Endothelial cell (in vitro differentiated cells): ENCODE results near the gene PRMT9. TPM values are rescaled to one million over a fixed set of nuclear protein-coding genes. Genes with fewer than 3 reads are reported as not detected.
A peak's percentile ranks its signal among the peaks of the same experiment; 100 is the strongest.

Experiments used
- DNase-seq: peaks from one replicate; pipeline ENCODE4 v3.0.0; 2021; ENCODE audit warnings: low spot score
- H3K27ac Mint-ChIP-seq: one replicate; pipeline ENCODE4 v1.8.0; 2021; ENCODE audit warnings: mixed read lengths, inconsistent platforms; ENCODE audit not compliant: unreplicated experiment
- H3K27me3 Mint-ChIP-seq: one replicate; pipeline ENCODE4 v1.8.0; 2021; ENCODE audit warnings: mild to moderate bottlenecking, moderate library complexity, mixed read lengths, inconsistent platforms; ENCODE audit not compliant: unreplicated experiment
- H3K36me3 Mint-ChIP-seq: one replicate; pipeline ENCODE4 v1.8.0; 2021; ENCODE audit warnings: mild to moderate bottlenecking, low read depth, mixed read lengths, inconsistent platforms; ENCODE audit not compliant: unreplicated experiment
- H3K4me1 Mint-ChIP-seq: one replicate; pipeline ENCODE4 v1.8.0; 2021; ENCODE audit warnings: mild to moderate bottlenecking, mixed read lengths, inconsistent platforms; ENCODE audit not compliant: unreplicated experiment
- H3K4me3 Mint-ChIP-seq: one replicate; pipeline ENCODE4 v1.8.0; 2021; ENCODE audit warnings: mild to moderate bottlenecking, mixed read lengths, inconsistent platforms; ENCODE audit not compliant: unreplicated experiment
- H3K9me3 Mint-ChIP-seq: one replicate; pipeline ENCODE4 v1.8.0; 2021; ENCODE audit warnings: mixed read lengths, inconsistent platforms; ENCODE audit not compliant: unreplicated experiment
- CTCF ChIP-seq: fragments of 200-600 bp; sonication (generic); IDR thresholded peaks from one replicate; pipeline ENCODE4 v1.5.0; 2021; ENCODE audit warnings: antibody characterized with exemption; ENCODE audit not compliant: unreplicated experiment
- long read RNA-seq: library from polyadenylated mRNA; unstranded; transcript quantifications from one replicate; pipeline ENCODE4 v2.0.0, GENCODE V29; 2020; ENCODE audit not compliant: unreplicated experiment
- total RNA-seq: library from RNA; stranded (reverse); fragmentation: NEBNext Ultra II Directional; extraction: Animal tissue kit (Norgen Biotek cat#: 25700); gene quantifications from one replicate; pipeline ENCODE4 v1.2.1, GENCODE V29; 2021; ENCODE audit not compliant: unreplicated experiment

The PRMT9 gene
- 8.3 TPM for total RNA-seq
- long read RNA-seq, partial matches to known transcripts = 1 of 6 reads
- long read RNA-seq, other reads (novel, unspliced or antisense) = 1 of 6 reads

GRCh38 chr4:147683717-147684700 lies at the start of gene PRMT9:
TSS of gene PRMT9 (minus strand) at chr4:147684163. CDS start at chr4:147683987, 176 bp downstream.
- Mint-ChIP-seq H3K4me3 (peak within 1 kb of the TSS; percentile 93), H3K27me3 (peaks cover 3% of the 10 kb centered on the region), H3K27ac (peak within 1 kb of the TSS; percentile 69), H3K4me1 (no peaks in the 10 kb centered on the region), H3K36me3 (peaks cover 3% of the 10 kb centered on the region), H3K9me3 (no peaks in the 10 kb centered on the region)
- peak; percentile 89 for DNase-seq
- TF ChIP-seq CTCF = no peak

DNA sequence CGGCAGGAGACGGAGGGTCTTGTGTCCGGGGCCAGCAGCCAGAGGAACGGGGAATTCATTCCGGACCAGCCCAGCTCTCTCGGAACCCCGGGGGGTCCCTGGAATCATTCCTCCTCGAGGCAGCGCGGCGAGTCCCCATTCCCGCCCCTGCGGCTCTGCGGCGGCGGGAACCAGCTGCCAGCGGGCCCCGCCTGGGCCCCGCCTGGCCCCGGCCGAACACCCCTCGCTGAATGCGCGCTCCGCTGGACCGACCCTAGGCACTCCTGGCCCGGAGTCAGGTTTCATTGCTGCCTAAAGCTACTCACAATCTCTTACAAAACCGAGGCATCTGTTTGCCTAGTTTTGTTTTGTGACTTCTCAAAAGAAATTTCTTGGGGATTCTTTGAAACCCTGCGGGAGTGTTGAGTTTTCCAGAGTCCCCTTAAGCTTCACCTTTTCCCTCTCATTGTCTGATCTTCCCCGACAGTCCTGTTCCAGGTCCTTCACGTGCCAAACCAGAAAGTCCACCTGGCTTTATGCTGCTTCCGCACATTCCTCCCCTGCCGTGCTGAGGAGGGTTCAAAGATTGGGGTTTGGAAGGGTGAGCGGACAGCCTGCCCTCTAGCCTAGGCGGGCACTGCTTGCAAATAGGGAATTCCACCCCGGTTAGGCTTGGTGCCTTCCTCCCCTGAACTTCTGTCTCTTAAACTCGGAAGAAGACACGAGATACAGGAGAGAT lies 48.7 kb upstream of the PRMT9 start:
- Mint-ChIP-seq H3K4me3 (peak overlapping the region; percentile 92), H3K36me3 (no peaks in the 10 kb centered on the region), H3K27ac (no peak overlapping the region), H3K27me3 (peaks cover 10% of the 10 kb centered on the region), H3K4me1 (peaks cover 9% of the 10 kb centered on the region), H3K9me3 (no peaks in the 10 kb centered on the region)
- peak; percentile 28 for DNase-seq
- TF ChIP-seq CTCF = no peak

- Mint-ChIP-seq H3K27ac (no peak within 1 kb of the TSS), H3K9me3 (no peaks in the 10 kb centered on the region), H3K36me3 (no peaks in the 10 kb centered on the region), H3K27me3 (peaks cover 10% of the 10 kb centered on the region), H3K4me1 (peaks cover 8% of the 10 kb centered on the region), H3K4me3 (peak within 1 kb of the TSS; percentile 92)
- peak; percentile 56 for DNase-seq
- TF ChIP-seq CTCF = no peak
Measured at GRCh38 chr4:147731580-147732517, 47.9 kb upstream of the PRMT9 start, which contains the start of gene ARHGAP10. TSS of gene ARHGAP10 (plus strand) at chr4:147732088. CDS start at chr4:147732302, 214 bp downstream.

DNA sequence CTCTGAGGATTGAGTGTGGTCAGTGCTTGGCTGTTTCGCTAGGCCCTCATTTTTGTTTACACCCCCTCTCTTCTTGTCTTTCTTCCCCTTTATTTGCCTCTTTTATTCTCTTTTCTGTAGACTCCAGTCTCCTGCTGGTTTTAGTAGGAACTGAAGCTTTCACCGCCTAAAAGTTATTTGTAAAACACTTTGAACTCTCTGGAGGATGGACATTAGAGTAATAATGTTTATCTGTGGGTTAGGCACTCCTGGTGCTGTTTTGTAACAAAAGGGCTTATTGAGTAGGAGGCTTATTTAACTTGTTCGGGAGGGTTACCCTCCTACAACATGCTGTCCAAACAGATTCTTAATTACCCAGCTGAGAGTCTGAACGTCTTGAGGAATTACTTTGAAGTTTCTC lies 46.4 kb upstream of the PRMT9 start:
- H3K9me3 Mint-ChIP-seq = no peaks in the 10 kb centered on the region
- H3K36me3 Mint-ChIP-seq = no peaks in the 10 kb centered on the region
- H3K27me3 Mint-ChIP-seq = peaks cover 10% of the 10 kb centered on the region
- DNase-seq = no peak
- TF ChIP-seq CTCF = no peak
- no peak overlapping the region for H3K27ac Mint-ChIP-seq
- peak overlapping the region; percentile 54 for H3K4me3 Mint-ChIP-seq
- H3K4me1 Mint-ChIP-seq = peaks cover 3% of the 10 kb centered on the region
